Thyroid gland (tissue), 4 donors: ENCODE measurements around the gene MYO9B. TPM values are rescaled to one million over a fixed set of nuclear protein-coding genes. Genes with fewer than 3 reads are reported as not detected.

Experiments used
- DNase-seq, 2 donors: peaks; one replicate each; pipeline ENCODE4 v3.0.0-alpha.2; 2019
- H3K27ac ChIP-seq, 3 donors: fragments of 200-600 bp; sonication (generic); 1 replicate in 2 of 3; 2 replicates in 1 of 3; pipeline ENCODE4 v1.5.1; 2016 to 2019; ENCODE audit warnings: mild to moderate bottlenecking in 1 of 3, moderate library complexity in 1 of 3
- H3K27me3 ChIP-seq: fragments of 200-600 bp; sonication (generic); one replicate; pipeline ENCODE4 v1.5.1; 2019
- H3K36me3 ChIP-seq, 2 donors: fragments of 200-600 bp; sonication (generic); one replicate each; pipeline ENCODE4 v1.5.1; 2016 to 2019
- H3K4me1 ChIP-seq, 2 donors: fragments of 200-600 bp; sonication (generic); one replicate each; pipeline ENCODE4 v1.5.1; 2017 to 2019
- H3K4me3 ChIP-seq, 3 donors: fragments of 200-600 bp; sonication (generic); replicated peaks in 1 of 3; 1 replicate in 2 of 3; 2 replicates in 1 of 3; pipeline ENCODE4 v1.5.1; 2016; ENCODE audit warnings: mild to moderate bottlenecking in 1 of 3
- H3K9me3 ChIP-seq: fragments of 200-600 bp; sonication (generic); one replicate; pipeline ENCODE4 v1.5.1; 2017
- CTCF ChIP-seq, 6 experiments: fragments of 200-600 bp in 3 of 6; fragments of 450-650 bp in 3 of 6; sonication (generic) in 3 of 6; IDR thresholded peaks; one replicate each; pipeline ENCODE4 v1.5.1; 2016 to 2019; ENCODE audit warnings: antibody characterized with exemption in 6 of 6, mild to moderate bottlenecking in 2 of 6, inconsistent platforms in 1 of 6, moderate library complexity in 1 of 6
- POLR2A ChIP-seq, 2 donors: fragments of 450-650 bp; IDR thresholded peaks; one replicate each; pipeline ENCODE4 v1.6.1; 2017; ENCODE audit warnings: antibody characterized with exemption in 2 of 2, mild to moderate bottlenecking in 2 of 2, moderate library complexity in 1 of 2
- WGBS, 2 donors: methylation state at CpG; one replicate each; pipeline ENCODE4 v1.1.5; 2017; 5-methylcytosine and 5-hydroxymethylcytosine counted together
- intact Hi-C: fragments of 100-400 bp; cut with DNase I; formaldehyde crosslinking; loops from one replicate; pipeline ENCODE4 v1.15.1; 2023
- total RNA-seq, 4 donors: library from RNA; depleted of rRNA; stranded (reverse); fragments of >200 nt; gene quantifications; one replicate each; pipeline ENCODE4 v1.2.3, GENCODE V29; 2016

The MYO9B gene
- total RNA-seq, 4 donors from 2014 or later = 33.7 to 52.9 (median 44.6) TPM

GRCh38 chr19:17031741-17032140 lies 43.8 kb upstream of the MYO9B start:
- intact Hi-C loops = no loop called here
- TF ChIP-seq POLR2A (IDR thresholded peaks at IDR 0.05) (no peak), CTCF (IDR thresholded peaks at IDR 0.05) (no peak)
- H3K9me3 ChIP-seq = no peaks in the 10 kb centered on the region
- DNase-seq = no peak
- H3K4me3 ChIP-seq = no peak overlapping the region
- no peak overlapping the region for H3K27ac ChIP-seq
- no peaks in the 10 kb centered on the region for H3K36me3 ChIP-seq
- WGBS, 2 donors = 81 to 90% methylated on average over 6 of the region's 6 CpGs
- no peaks in the 10 kb centered on the region for H3K27me3 ChIP-seq
- H3K4me1 ChIP-seq = peaks cover 0 to 11% of the 10 kb centered on the region in 2 donors

GRCh38 chr19:17035842-17036424 lies 39.6 kb upstream of the MYO9B start:
- H3K4me1 ChIP-seq = no peaks in the 10 kb centered on the region
- DNase-seq = no peak
- 82 to 92% methylated on average over 6 to 14 of the region's 15 CpGs for WGBS, 2 donors
- intact Hi-C loops = no loop called here
- no peak overlapping the region for H3K27ac ChIP-seq
- H3K27me3 ChIP-seq = no peaks in the 10 kb centered on the region
- TF ChIP-seq POLR2A (IDR thresholded peaks at IDR 0.05) (no peak), CTCF (IDR thresholded peaks at IDR 0.05) (no peak)
- H3K4me3 ChIP-seq = no peak overlapping the region
- H3K36me3 ChIP-seq = no peaks in the 10 kb centered on the region
- H3K9me3 ChIP-seq = no peaks in the 10 kb centered on the region

GRCh38 chr19:17036640-17037039 lies 38.9 kb upstream of the MYO9B start:
- Histone ChIP-seq H3K36me3 (no peaks in the 10 kb centered on the region), H3K27ac (no peak overlapping the region), H3K4me3 (no peak overlapping the region), H3K27me3 (no peaks in the 10 kb centered on the region), H3K9me3 (no peaks in the 10 kb centered on the region), H3K4me1 (no peaks in the 10 kb centered on the region)
- TF ChIP-seq POLR2A (IDR thresholded peaks at IDR 0.05) = no peak
- TF ChIP-seq CTCF (IDR thresholded peaks at IDR 0.05) = no peak
- intact Hi-C loops = no loop called here
- DNase-seq = no peak
- WGBS, 2 donors = 86 to 95% methylated on average over 4 of the region's 4 CpGs

GRCh38 chr19:17037184-17037583 lies 38.4 kb upstream of the MYO9B start:
- Histone ChIP-seq H3K4me1 (peaks cover 4 to 5% of the 10 kb centered on the region in 2 donors), H3K27me3 (no peaks in the 10 kb centered on the region), H3K9me3 (no peaks in the 10 kb centered on the region), H3K4me3 (no peak overlapping the region), H3K27ac (no peak overlapping the region), H3K36me3 (no peaks in the 10 kb centered on the region)
- 92% methylated on average over 4 to 6 of the region's 6 CpGs for WGBS, 2 donors
- TF ChIP-seq POLR2A (IDR thresholded peaks at IDR 0.05) = no peak
- intact Hi-C loops = no loop called here
- DNase-seq = no peak

GRCh38 chr19:17037966-17038500 lies 37.5 kb upstream of the MYO9B start:
- TF ChIP-seq CTCF (IDR thresholded peaks at IDR 0.05) = no peak
- TF ChIP-seq POLR2A (IDR thresholded peaks at IDR 0.05) = no peak
- intact Hi-C loops = no loop called here
- Histone ChIP-seq H3K4me1 (peaks cover 5 to 8% of the 10 kb centered on the region in 2 donors), H3K36me3 (no peaks in the 10 kb centered on the region), H3K27me3 (no peaks in the 10 kb centered on the region), H3K9me3 (no peaks in the 10 kb centered on the region), H3K27ac (no peak overlapping the region), H3K4me3 (no peak overlapping the region)
- 74 to 76% methylated on average over 9 to 11 of the region's 15 CpGs for whole genome bisulfite sequencing, 2 donors
- DNase-seq = no peak
